ENCODE results near the gene TPI1.

The TPI1 gene

GRCh38 chr12:6828781-6829535, 38.4 kb upstream of the TPI1 start:
- DNase-seq, result peak; percentile 21

GRCh38 chr12:6829536-6830220, 37.7 kb upstream of the TPI1 start:
- DNase-seq, result no peak

GRCh38 chr12:6830286-6830890, 36.9 kb upstream of the TPI1 start:
- no peak for DNase-seq

- DNase-seq, result no peak
These were observed 36.3 kb upstream of the TPI1 start for GRCh38 chr12:6830999-6831398.

- no peak for DNase-seq
These were observed 35.8 kb upstream of the TPI1 start for GRCh38 chr12:6831450-6831995.

GRCh38 chr12:6832125-6832524, 35.2 kb upstream of the TPI1 start:
- DNase-seq, result no peak

- no peak for DNase-seq
These were observed 34.0 kb upstream of the TPI1 start for GRCh38 chr12:6833189-6833890.

GRCh38 chr12:6834254-6834653, 33.1 kb upstream of the TPI1 start:
- no peak for DNase-seq

GRCh38 chr12:6834873-6835272, 32.5 kb upstream of the TPI1 start:
- no peak for DNase-seq

- DNase-seq, result no peak
These were observed 30.5 kb upstream of the TPI1 start for GRCh38 chr12:6836851-6837250.

- no peak for DNase-seq
These were observed 29.8 kb upstream of the TPI1 start for GRCh38 chr12:6837370-6838060.

GRCh38 chr12:6838854-6839253, 28.5 kb upstream of the TPI1 start:
- no peak for DNase-seq

- peak; percentile 64 for DNase-seq
These were observed 27.7 kb upstream of the TPI1 start for GRCh38 chr12:6839482-6840201.

- DNase-seq, result no peak
These were observed 27.0 kb upstream of the TPI1 start for GRCh38 chr12:6840330-6840729.

GRCh38 chr12:6840761-6841515, 26.4 kb upstream of the TPI1 start, which contains the start of gene GNB3:
Gene GNB3, plus strand, starts transcription at chr12:6840925. Its CDS starts 363 bp downstream, at chr12:6841288.
- no peak for DNase-seq

GRCh38 chr12:6842075-6842474, 25.3 kb upstream of the TPI1 start:
- DNase-seq, result no peak

GRCh38 chr12:6843118-6843902, 24.0 kb upstream of the TPI1 start:
- no peak for DNase-seq

GRCh38 chr12:6845395-6845794, 21.9 kb upstream of the TPI1 start:
- DNase-seq, result no peak

- DNase-seq, result no peak
These were observed 20.9 kb upstream of the TPI1 start for GRCh38 chr12:6846316-6846869.

GRCh38 chr12:6847676-6848075, 19.7 kb upstream of the TPI1 start:
- DNase-seq, result no peak

All from NCI-H2107 (cell line).